DMS53 treated with DMSO at 0.1 percent for 48 hours (cell line): ENCODE data around the gene SERPIND1.
"Not testable (repeated sequence)": the region's sequence is repeated elsewhere in the genome, so short reads cannot be mapped to it uniquely, and the experiment has no call there.

Experiments
- DNase-seq: peaks from one replicate; lab custom pipeline; 2025; ENCODE audit not compliant: unreplicated experiment; lab: John Stamatoyannopoulos, UW

Gene SERPIND1

GRCh38 chr22:20773793-20774212 is at the start of gene SERPIND1:
TSS of gene SERPIND1 (plus strand) at chr22:20774113. CDS start at chr22:20779313, 5,200 bp downstream.
- DNase-seq: no peak

DNA sequence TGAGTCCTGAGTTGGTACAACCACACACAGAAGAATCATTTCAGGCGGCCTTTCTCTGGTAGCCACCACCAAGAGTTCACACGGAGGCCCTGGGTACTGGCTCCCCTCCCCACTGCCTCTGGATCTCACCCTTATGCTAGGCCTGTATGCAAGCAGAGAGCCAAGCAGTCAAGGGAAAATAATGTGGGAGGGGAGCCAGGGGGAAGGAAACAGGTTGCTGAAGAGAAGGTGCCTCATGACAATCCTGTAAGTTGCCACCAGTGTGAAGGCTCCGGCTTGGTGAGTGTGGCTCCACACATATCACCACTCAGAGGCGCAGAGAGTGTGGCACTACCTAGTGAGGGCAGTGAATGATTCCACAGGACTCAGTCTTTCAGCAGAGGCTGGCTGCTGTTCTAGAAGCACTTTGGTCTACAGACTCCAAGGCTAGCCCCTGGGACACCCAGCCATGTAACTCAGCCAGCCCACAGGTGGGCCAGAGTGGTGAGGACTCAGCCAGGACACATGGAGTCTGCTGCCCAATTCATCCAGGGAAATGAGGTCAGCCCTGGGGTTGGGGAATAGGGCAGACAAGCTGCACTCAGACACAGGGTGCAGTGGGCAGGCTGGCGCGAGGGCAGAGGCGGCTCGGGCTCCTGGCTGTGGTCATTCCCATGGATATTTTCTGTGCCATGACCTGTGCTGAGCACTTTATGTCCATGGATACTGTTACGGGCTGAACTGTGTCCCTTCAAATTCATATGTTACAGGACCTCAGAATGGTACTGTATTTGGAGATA is 49.0 kb upstream of the SERPIND1 start:
- DNase-seq: no peak

- DNase-seq: no peak
Observed at GRCh38 chr22:20725987-20726558, 47.8 kb upstream of the SERPIND1 start.

- no peak for DNase-seq
Observed at GRCh38 chr22:20727118-20728015, 46.5 kb upstream of the SERPIND1 start.

- DNase-seq: peak; percentile 25
Observed at GRCh38 chr22:20728523-20729190, 45.3 kb upstream of the SERPIND1 start.

DNA sequence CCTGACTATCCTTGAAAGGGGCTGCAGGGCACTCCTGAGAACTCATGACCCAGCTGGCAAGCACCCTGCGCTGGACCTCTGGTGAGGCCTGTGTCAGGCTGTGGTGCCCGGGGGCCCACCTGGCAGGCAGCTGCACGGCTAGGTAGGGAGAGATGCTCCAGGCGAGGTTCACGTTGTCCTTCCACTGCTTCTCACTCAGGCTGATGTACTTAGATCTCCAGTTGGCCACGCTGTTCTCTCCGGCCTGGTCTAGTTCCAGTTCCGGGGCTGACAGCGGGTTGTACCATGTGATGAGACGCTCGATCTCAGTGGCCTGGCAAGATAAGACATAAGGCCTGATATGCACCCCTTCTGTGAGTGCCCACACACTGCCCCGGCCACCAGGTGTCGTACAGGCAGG is 44.7 kb upstream of the SERPIND1 start:
- peak; percentile 42 for DNase-seq

GRCh38 chr22:20732431-20732830 is 41.5 kb upstream of the SERPIND1 start:
- not testable (repeated sequence) for DNase-seq

DNA sequence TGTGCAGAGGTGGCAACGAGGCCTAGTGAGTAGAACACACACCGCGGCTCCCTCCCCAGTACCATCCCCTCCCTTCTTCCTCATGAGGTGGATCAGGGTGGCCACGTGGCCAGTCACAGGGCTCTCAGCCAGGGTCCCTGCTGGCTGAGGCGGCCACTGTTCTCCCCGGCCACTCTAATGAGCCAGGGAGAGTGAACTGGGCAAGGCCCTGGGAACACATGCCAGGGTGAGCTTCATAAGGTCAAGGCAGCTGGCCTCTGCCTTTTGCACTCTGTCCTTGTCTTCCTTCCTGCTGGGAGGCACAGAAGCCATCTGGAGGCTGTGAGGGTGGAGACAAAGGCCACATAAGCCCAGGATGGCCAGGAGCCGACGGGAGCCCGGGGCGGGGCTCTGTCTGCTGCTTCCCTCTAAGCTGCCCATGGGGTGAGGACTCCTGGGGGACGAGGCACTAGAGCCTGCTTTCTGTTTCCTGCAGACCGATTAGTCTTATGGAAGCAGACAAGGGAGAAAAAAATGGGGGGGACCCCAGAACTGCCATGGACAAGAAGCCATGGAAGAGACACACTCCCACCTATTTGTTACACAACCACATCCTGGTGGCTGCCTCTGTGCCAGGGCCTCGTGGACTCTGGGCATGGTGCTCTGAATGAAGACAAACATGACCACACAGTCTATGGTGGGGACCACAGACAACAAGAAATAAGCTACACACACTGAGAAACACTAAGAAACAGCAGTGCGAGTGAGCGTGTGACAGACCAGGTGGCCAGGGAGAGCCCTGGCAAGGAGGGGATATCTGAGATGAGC is 38.4 kb upstream of the SERPIND1 start:
- DNase-seq: not testable (repeated sequence)

- DNase-seq: not testable (repeated sequence)
Observed at GRCh38 chr22:20736891-20737290, 37.0 kb upstream of the SERPIND1 start.

- no peak for DNase-seq
Observed at GRCh38 chr22:20738394-20739089, 35.4 kb upstream of the SERPIND1 start.

GRCh38 chr22:20740222-20740951 is 33.5 kb upstream of the SERPIND1 start:
- DNase-seq: no peak

- no peak for DNase-seq
Observed at GRCh38 chr22:20741008-20741633, 32.8 kb upstream of the SERPIND1 start.

GRCh38 chr22:20741634-20742581 is 32.0 kb upstream of the SERPIND1 start:
- peak; percentile 14 for DNase-seq

DNA sequence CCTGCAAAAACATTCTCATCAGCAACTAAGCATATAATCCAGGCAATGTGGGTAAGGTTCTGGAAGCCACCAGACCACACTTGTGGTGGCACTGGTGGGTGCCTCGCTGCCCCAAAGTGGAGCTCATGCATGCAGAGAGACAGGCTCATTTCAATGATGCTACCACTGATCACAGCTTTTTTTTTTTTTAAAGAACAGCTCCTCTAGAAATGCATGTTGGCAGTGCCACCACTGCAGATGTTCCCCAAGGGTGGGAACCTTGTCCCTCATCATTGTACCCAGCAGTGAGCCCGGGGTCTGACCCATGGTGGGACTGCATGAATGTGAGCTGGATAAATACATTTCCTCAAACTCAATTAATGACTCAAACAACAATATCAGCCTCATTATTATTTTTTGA is 31.1 kb upstream of the SERPIND1 start:
- no peak for DNase-seq

DNA sequence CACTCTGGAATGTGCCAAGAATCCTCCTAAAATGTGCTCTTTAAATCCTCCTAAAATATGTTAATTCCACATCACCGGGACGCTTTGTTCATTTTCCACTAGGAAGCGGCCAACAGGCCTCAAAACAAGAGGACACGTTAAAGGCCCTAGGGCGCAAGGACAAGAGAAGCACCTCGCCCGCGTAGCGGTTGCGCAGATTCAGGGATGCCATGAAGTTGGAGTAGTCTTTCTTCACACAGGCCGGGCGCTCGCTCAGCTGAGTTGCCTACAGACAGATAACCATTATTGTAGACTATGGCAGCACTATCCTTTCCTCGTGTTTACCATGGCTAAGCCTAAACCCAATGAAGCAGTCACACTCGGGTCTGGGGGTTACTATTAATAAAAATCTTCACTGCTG is 29.5 kb upstream of the SERPIND1 start:
- DNase-seq: no peak

DNA sequence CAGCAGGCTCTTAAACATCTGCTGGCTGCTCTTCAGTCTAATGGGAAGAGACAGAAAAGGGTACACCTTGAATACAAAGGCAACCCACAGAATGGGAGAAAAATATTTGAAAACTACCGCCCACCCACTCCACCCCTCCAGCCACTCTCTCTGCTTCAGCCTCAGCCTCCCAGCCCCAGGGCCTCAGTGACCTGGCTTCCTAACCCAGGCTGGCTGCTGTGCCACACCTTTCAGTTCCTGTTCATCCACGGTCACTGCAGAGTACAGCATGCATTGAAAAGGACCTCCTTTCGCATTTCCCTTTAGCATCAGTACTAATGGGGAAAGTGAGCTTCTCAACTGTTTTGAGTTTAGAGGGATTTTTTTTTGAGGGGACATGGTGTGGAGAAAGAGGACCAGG is 28.8 kb upstream of the SERPIND1 start:
- DNase-seq: no peak

- DNase-seq: no peak
Observed at GRCh38 chr22:20746431-20747189, 27.3 kb upstream of the SERPIND1 start.
